ENCODE measurements around the gene SLC6A11.

SLC6A11 gene

GRCh38 chr3:10786640-10787039 lies 29.4 kb upstream of the SLC6A11 start:
- DNase-seq (ENCODE audit: low read depth), result no peak
- no peak for TF ChIP-seq CTCF (IDR thresholded peaks at IDR 0.05; ENCODE audit: control insufficient read depth, insufficient read depth, low read depth, low read length, missing control alignments)

DNA sequence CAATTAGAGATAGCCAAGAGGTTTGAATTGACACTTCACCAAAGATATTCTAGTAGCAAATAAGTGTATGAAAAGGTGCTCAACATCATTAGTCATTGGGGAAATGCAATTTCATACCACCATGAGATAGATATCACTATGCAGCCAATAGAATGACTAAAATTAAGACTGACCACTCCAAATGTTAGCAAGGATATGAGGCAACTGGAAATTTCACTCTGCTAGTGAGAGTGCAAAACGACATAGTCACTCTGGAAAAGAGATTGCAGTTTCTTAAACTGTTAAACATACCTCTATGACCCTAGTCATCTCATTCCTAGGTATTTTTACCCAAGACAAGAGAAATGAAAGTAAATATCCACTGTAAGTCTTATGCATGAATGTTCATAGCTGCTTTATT lies 27.6 kb upstream of the SLC6A11 start:
- no peak for DNase-seq (ENCODE audit: low read depth)
- TF ChIP-seq CTCF (IDR thresholded peaks at IDR 0.05; ENCODE audit: control insufficient read depth, insufficient read depth, low read depth, low read length, missing control alignments), result no peak
- H3K4me3 ChIP-seq (ENCODE audit: control insufficient read depth, low read depth, low read length), result no peak overlapping the region

More at GRCh38 chr3:10786640-10787039, 29.4 kb upstream of the SLC6A11 start:
- no peak overlapping the region for H3K4me3 ChIP-seq (ENCODE audit: control insufficient read depth, low read depth, low read length)

DNA sequence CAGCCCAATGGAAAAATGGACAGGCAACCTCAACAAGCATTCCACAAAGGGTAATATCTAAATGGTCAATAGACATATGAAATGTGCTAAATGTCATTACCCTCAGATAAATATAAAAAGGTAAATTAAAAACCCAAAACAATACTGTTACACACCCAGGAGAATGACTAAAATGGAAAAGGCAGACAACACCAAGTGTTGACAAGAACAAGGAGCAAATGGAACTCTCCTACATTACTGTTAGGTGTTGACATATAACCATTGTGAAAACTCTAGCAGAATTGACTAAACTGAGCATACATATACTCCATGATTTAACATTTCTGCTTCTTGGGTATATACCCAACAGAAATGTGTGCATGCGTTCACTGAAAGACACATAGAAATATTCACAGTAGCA lies 25.3 kb upstream of the SLC6A11 start:
- TF ChIP-seq CTCF (IDR thresholded peaks at IDR 0.05; ENCODE audit: control insufficient read depth, insufficient read depth, low read depth, low read length, missing control alignments), result no peak
- DNase-seq (ENCODE audit: low read depth), result no peak
- no peak overlapping the region for H3K4me3 ChIP-seq (ENCODE audit: control insufficient read depth, low read depth, low read length)

DNA sequence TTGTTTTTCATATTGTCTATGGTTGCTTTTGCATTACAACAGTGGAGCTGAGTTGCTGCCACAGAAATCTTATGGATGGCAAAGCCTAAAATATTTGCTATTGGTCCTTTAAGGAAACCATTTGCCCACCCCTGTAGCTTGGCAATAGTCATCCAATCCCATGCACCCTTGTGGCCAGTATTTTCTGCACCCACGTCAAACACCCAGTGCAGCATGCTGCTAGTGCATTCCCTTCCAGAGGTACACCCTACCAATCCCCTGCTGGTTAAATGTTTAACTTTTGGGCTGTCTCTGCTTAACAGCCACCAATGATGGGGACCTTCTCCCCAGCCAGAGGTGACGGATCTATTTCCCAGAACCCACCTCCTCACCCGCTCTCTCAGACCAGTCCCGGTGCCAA lies 23.8 kb upstream of the SLC6A11 start:
- no peak for DNase-seq (ENCODE audit: low read depth)
- H3K4me3 ChIP-seq (ENCODE audit: control insufficient read depth, low read depth, low read length), result no peak overlapping the region
- no peak for TF ChIP-seq CTCF (IDR thresholded peaks at IDR 0.05; ENCODE audit: control insufficient read depth, insufficient read depth, low read depth, low read length, missing control alignments)

- no peak overlapping the region for H3K4me3 ChIP-seq (ENCODE audit: control insufficient read depth, low read depth, low read length)
- no peak for DNase-seq (ENCODE audit: low read depth)
- TF ChIP-seq CTCF (IDR thresholded peaks at IDR 0.05; ENCODE audit: control insufficient read depth, insufficient read depth, low read depth, low read length, missing control alignments), result no peak
These were observed 17.2 kb upstream of the SLC6A11 start for GRCh38 chr3:10798600-10799367.

DNA sequence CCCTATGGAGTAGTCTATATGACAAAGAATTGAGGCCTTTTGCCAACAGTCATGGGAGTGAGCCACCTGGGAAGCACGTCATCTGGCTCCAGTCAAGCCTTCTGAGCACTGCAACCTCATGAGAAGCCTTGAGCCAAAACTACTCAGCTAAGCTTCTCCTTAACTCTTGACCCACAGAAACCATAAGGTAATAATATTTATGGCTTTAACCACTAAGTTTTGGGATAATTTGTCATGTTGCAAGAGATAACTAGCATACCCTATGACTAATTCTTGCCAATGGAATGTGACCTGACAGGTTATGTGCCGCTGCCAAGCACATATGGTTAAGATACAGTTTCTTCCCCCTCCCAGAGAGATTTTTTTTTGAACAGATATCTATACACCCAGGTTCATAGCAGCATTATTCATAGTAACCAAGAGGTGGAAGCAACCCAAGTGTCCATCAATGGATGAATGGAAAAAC lies 11.8 kb upstream of the SLC6A11 start:
- DNase-seq (ENCODE audit: low read depth), result no peak
- no peak for TF ChIP-seq CTCF (IDR thresholded peaks at IDR 0.05; ENCODE audit: control insufficient read depth, insufficient read depth, low read depth, low read length, missing control alignments)
- no peak overlapping the region for H3K4me3 ChIP-seq (ENCODE audit: control insufficient read depth, low read depth, low read length)

Measured in AG09309 (cell line).